Adrenal gland (tissue), 12 donors: ENCODE data around the gene ZER1. TPM values are rescaled to one million over a fixed set of nuclear protein-coding genes. Genes with fewer than 3 reads are reported as not detected.
A peak's percentile ranks its signal among the peaks of the same experiment; 100 is the strongest.
"Not testable (repeated sequence)": the region's sequence is repeated elsewhere in the genome, so short reads cannot be mapped to it uniquely, and the experiment has no call there.

Experiments
- DNase-seq, 7 donors: peaks; one replicate each; pipeline ENCODE4 v3.0.0-alpha.2; 2019 to 2020
- H3K27ac ChIP-seq, 5 donors: fragments of 200-600 bp; sonication (generic) in 4 of 5; 1 replicate in 3 of 5; 2 replicates in 2 of 5; pipeline versions ENCODE4 v1.5.1 to v1.8.0; 2016 to 2020; ENCODE audit warnings: mild to moderate bottlenecking in 1 of 5
- H3K27me3 ChIP-seq: fragments of 200-600 bp; 2 replicates; pipeline ENCODE4 v1.8.0; 2021
- H3K36me3 ChIP-seq, 2 donors: fragments of 200-600 bp; replicated peaks in 1 of 2; 1 replicate in 1 of 2; 2 replicates in 1 of 2; pipeline versions ENCODE4 v1.5.1 to v1.8.0; 2018 to 2022
- H3K4me1 ChIP-seq, 2 donors: fragments of 200-600 bp; replicated peaks in 1 of 2; 1 replicate in 1 of 2; 2 replicates in 1 of 2; pipeline versions ENCODE4 v1.5.1 to v1.8.0; 2018 to 2021
- H3K4me3 ChIP-seq, 4 donors: fragments of 200-600 bp; sonication (generic) in 3 of 4; one replicate each; pipeline ENCODE4 v1.5.1; 2016 to 2018
- H3K9me3 ChIP-seq, 3 donors: fragments of 200-600 bp; sonication (generic) in 1 of 3; replicated peaks in 1 of 3; 1 replicate in 2 of 3; 2 replicates in 1 of 3; pipeline versions ENCODE4 v1.5.1 to v1.8.0; 2016 to 2021
- POLR2A ChIP-seq, 2 donors: fragments of 450-650 bp; IDR thresholded peaks; one replicate each; pipeline ENCODE4 v1.6.1; 2017; ENCODE audit warnings: antibody characterized with exemption in 2 of 2, mild to moderate bottlenecking in 2 of 2, moderate library complexity in 1 of 2
- whole genome bisulfite sequencing, 4 donors: extraction: QIAGEN DNeasy Blood & Tissue Kit in 2 of 4; methylation state at CpG; one replicate each; pipeline versions ENCODE4 v1.1.5 to v1.1.7; 2013 to 2017; 5-methylcytosine and 5-hydroxymethylcytosine counted together
- intact Hi-C, 2 donors: fragments of 100-400 bp; cut with DNase I; formaldehyde crosslinking; loops; one replicate each; pipeline versions ENCODE4 v1.14.1 to v1.15.0; 2022 to 2023
- polyA plus RNA-seq, 3 donors: library from polyadenylated mRNA; stranded (reverse); fragments of 200-250 nt in 2 of 3; fragments of 350-450 nt in 1 of 3; fragmentation: Illumina TruSeq in 1 of 3; extraction: RNeasy Lipid Tissue Mini Kit (QIAGEN cat#74804) in 1 of 3; gene quantifications; one replicate each; pipeline ENCODE4 v1.2.3, GENCODE V29; 2013 to 2014
- total RNA-seq, 9 donors: library from RNA; depleted of rRNA in 4 of 9; stranded (reverse); fragments of >200 nt in 4 of 9; fragments of 120-200 nt in 1 of 9; fragmentation: NEBNext Ultra II Directional in 1 of 9; extraction: Animal tissue kit (Norgen Biotek cat#: 25700) in 1 of 9; gene quantifications; one replicate each; pipeline versions ENCODE4 v1.1.0 to v1.2.4, GENCODE V29; 2013 to 2023
- TF ChIP-seq, protein P1 (sequence below), 6 experiments: fragments of 450-650 bp in 4 of 6; fragments of 200-600 bp in 2 of 6; sonication (generic) in 1 of 6; IDR thresholded peaks; 1 replicate in 5 of 6; 2 replicates in 1 of 6; pipeline versions ENCODE4 v1.5.1 to v1.8.0; 2016 to 2021; ENCODE audit warnings: antibody characterized with exemption in 6 of 6, mild to moderate bottlenecking in 2 of 6, moderate library complexity in 1 of 6
- donor health status: healthy with polysubstance abuse.
- donor health status: Bipolar disorder and iron deficiency.
- donor health status: DM: yes; HTN: yes; CAD: no.
- donor health status: DM: no; HTN: no; CAD: no.
- donor health status: DM: no; HTN: no; CAD: no.
- donor health status: DM: yes; HTN: yes; CAD: no.

ZER1 gene
- total and polyA plus RNA-seq, 12 donors, result 17.0 to 131 (median 53.4) TPM

DNA sequence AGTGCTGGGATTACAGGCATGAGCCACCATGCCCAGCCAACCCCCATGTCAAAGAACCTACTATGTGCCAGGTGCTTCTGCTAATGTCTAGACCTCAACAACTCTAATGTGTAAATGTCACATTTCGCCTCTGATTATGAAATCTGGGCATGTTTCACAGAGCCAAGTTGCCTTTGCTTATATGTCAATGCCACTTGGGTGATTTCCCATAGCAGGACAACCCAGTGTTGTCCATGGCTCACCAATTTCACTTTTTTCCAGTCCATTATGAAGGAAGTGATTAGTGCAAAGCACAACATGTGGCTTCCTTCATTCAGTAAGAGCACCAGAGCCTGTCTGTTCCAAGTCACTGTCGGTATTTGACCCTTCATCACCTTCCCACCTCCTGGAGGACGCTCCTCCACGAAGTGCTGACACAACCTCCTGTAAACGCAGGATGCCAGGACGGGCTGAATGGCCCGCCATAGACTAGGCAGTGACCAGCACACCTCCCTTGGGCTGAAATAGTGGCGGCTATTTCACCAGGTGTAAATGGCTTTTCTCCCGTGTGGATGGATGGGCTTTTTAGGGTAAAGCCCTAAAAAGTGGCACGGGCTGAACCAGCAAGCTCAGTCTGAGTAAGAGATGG lies 70.4 kb downstream of the ZER1 start:
- Histone ChIP-seq H3K36me3 (peaks cover 0 to 7% of the 10 kb centered on the region in 2 donors), H3K4me1 (peaks cover 0 to 6% of the 10 kb centered on the region in 2 donors), H3K4me3 (no peak overlapping the region), H3K27ac (no peak overlapping the region), H3K27me3 (no peaks in the 10 kb centered on the region), H3K9me3 (no peaks in the 10 kb centered on the region)
- TF ChIP-seq, protein P1, sequence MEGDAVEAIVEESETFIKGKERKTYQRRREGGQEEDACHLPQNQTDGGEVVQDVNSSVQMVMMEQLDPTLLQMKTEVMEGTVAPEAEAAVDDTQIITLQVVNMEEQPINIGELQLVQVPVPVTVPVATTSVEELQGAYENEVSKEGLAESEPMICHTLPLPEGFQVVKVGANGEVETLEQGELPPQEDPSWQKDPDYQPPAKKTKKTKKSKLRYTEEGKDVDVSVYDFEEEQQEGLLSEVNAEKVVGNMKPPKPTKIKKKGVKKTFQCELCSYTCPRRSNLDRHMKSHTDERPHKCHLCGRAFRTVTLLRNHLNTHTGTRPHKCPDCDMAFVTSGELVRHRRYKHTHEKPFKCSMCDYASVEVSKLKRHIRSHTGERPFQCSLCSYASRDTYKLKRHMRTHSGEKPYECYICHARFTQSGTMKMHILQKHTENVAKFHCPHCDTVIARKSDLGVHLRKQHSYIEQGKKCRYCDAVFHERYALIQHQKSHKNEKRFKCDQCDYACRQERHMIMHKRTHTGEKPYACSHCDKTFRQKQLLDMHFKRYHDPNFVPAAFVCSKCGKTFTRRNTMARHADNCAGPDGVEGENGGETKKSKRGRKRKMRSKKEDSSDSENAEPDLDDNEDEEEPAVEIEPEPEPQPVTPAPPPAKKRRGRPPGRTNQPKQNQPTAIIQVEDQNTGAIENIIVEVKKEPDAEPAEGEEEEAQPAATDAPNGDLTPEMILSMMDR (IDR thresholded peaks at IDR 0.05), result no peak
- no peak for TF ChIP-seq POLR2A (IDR thresholded peaks at IDR 0.05)
- WGBS, 4 donors, result 56 to 66% (median 61%) methylated on average over 10 of the region's 10 CpGs
- intact Hi-C loops, result no loop called here
- peak in 1 of 7 donors; percentile 11 for DNase-seq

- H3K36me3 ChIP-seq, result peaks cover 0 to 21% of the 10 kb centered on the region in 2 donors
- DNase-seq, H3K9me3 ChIP-seq, H3K27ac ChIP-seq, H3K4me1 ChIP-seq, intact Hi-C loops, H3K27me3 ChIP-seq, H3K4me3 ChIP-seq: not testable (repeated sequence)
- 90 to 93% (median 93%) methylated on average over 27 to 30 of the region's 30 CpGs for WGBS, 4 donors
Observed at GRCh38 chr9:128699096-128699795, 72.5 kb downstream of the ZER1 start.

GRCh38 chr9:128696923-128697707 lies 74.6 kb downstream of the ZER1 start:
- 73 to 82% (median 77%) methylated on average over 8 of the region's 8 CpGs for WGBS, 4 donors
- H3K4me3 ChIP-seq, result no peak overlapping the region
- intact Hi-C loops, result no loop called here
- no peaks in the 10 kb centered on the region for H3K27me3 ChIP-seq
- no peak overlapping the region for H3K27ac ChIP-seq
- H3K36me3 ChIP-seq, result peaks cover 0 to 43% of the 10 kb centered on the region in 2 donors
- H3K9me3 ChIP-seq, result no peaks in the 10 kb centered on the region
- TF ChIP-seq, protein P1 (IDR thresholded peaks at IDR 0.05), result no peak
- no peak for TF ChIP-seq POLR2A (IDR thresholded peaks at IDR 0.05)
- H3K4me1 ChIP-seq, result no peaks in the 10 kb centered on the region
- DNase-seq, result no peak

DNA sequence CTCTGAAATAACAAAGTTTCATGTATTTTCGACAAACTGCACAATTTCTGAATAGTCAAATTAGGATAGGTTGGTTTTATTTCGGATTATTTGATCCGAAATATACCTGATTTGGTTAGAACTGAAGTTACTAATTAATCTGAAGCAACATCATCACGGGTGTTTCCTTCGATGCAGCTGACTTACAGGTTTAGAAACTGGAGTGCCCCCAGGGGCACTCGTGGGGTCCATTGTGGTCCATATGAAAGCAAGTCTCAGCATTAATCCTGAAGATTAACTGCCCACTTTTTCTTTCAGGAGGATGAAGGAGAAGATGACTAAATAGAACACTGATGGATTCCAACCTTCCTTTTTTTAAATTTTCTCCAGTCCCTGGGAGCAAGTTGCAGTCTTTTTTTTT lies 77.4 kb downstream of the ZER1 start:
- H3K36me3 ChIP-seq, result peaks cover 0 to 50% of the 10 kb centered on the region in 2 donors
- intact Hi-C loops, result no loop called here
- DNase-seq, result no peak

DNA sequence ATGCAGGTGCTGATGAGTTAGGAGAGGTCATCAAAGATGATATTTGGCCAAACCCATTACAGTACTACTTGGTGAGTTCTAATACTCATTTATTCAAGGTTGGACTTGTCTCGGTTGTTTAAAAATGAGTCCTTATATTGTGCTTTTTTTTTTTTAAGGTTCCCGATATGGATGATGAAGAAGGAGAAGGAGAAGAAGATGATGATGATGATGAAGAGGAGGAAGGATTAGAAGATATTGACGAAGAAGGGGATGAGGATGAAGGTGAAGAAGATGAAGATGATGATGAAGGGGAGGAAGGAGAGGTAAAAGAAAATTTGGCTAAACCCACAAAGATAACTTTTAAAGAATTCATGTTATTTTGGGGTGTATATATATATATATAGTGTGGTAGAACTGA lies 78.0 kb downstream of the ZER1 start:
- DNase-seq, H3K9me3 ChIP-seq, H3K4me3 ChIP-seq, H3K27ac ChIP-seq, H3K27me3 ChIP-seq, intact Hi-C loops: not testable (repeated sequence)
- H3K36me3 ChIP-seq, result peaks cover 0 to 50% of the 10 kb centered on the region in 2 donors
- peaks cover 11 to 17% of the 10 kb centered on the region in 2 donors for H3K4me1 ChIP-seq
- 79 to 84% (median 83%) methylated on average over 3 of the region's 3 CpGs for WGBS, 4 donors

More for the DNA sequence above, 77.4 kb downstream of the ZER1 start:
- no peak overlapping the region for H3K27ac ChIP-seq
- H3K27me3 ChIP-seq, result no peaks in the 10 kb centered on the region
- TF ChIP-seq POLR2A (IDR thresholded peaks at IDR 0.05), result no peak
- TF ChIP-seq, protein P1 (IDR thresholded peaks at IDR 0.05), result no peak
- H3K4me3 ChIP-seq, result no peak overlapping the region
- H3K9me3 ChIP-seq, result no peaks in the 10 kb centered on the region
- peaks cover 11 to 17% of the 10 kb centered on the region in 2 donors for H3K4me1 ChIP-seq
- 81 to 87% (median 83%) methylated on average over 6 of the region's 6 CpGs for WGBS, 4 donors
